OCI-LY3 (cell line): Measurements from ENCODE around the gene CASK.

Source experiments
- H2AFZ ChIP-seq: fragments of 200-600, 300-600 bp; shearing (Covaris generic); 2 replicates; pipeline ENCODE4 v1.6.0; 2014; ENCODE audit warnings: antibody characterized with exemption, low read depth, low read length
- H3K27ac ChIP-seq: fragments of 200-600, 300-600 bp; sonication (generic); 2 replicates; pipeline ENCODE4 v1.5.1; 2014; ENCODE audit warnings: mild to moderate bottlenecking, low read length, moderate library complexity, mixed read lengths
- H3K27me3 ChIP-seq: fragments of 200-600, 300-600 bp; sonication (generic); 2 replicates; pipeline ENCODE4 v1.6.1; 2014; ENCODE audit warnings: low read depth, low read length, mixed read lengths
- H3K36me3 ChIP-seq: fragments of 200-600, 300-600 bp; sonication (generic); replicated peaks from 2 replicates; pipeline ENCODE3; 2014; ENCODE audit warnings: low read depth, low read length, mixed read lengths
- H3K4me1 ChIP-seq: fragments of 300-600, 200-600 bp; sonication (generic); 2 replicates; pipeline ENCODE4 v1.6.1; 2014; ENCODE audit warnings: low read length, mixed read lengths
- H3K4me2 ChIP-seq: fragments of 200-600, 300-600 bp; sonication (generic); 2 replicates; pipeline ENCODE4 v1.6.1; 2014; ENCODE audit warnings: low read length, mixed read lengths
- H3K4me3 ChIP-seq: fragments of 300-600, 200-600 bp; sonication (generic); 2 replicates; pipeline ENCODE4 v1.5.1; 2014; ENCODE audit warnings: antibody characterized with exemption, mild to moderate bottlenecking, low read length, moderate library complexity
- H3K79me2 ChIP-seq: fragments of 300-600, 200-600 bp; shearing (Covaris generic); 2 replicates; pipeline ENCODE4 v1.6.1; 2014; ENCODE audit warnings: mild to moderate bottlenecking, low read length, mixed read lengths
- H3K9ac ChIP-seq: fragments of 300-600, 200-600 bp; shearing (Covaris generic); 2 replicates; pipeline ENCODE4 v1.6.0; 2014; ENCODE audit warnings: mild to moderate bottlenecking, low read length, moderate library complexity
- H3K9me3 ChIP-seq: fragments of 200-600, 300-600 bp; shearing (Covaris generic); 2 replicates; pipeline ENCODE4 v1.6.1; 2014; ENCODE audit warnings: low read length, mixed read lengths; ENCODE audit not compliant: insufficient read depth
- H4K20me1 ChIP-seq: fragments of 200-600, 300-600 bp; sonication (generic); 2 replicates; pipeline ENCODE4 v1.6.1; 2016; ENCODE audit warnings: low read length, mixed read lengths; ENCODE audit not compliant: insufficient read depth
- EZH2phosphoT487 ChIP-seq: fragments of 200-600 bp; shearing (Covaris generic); IDR thresholded peaks from 2 replicates; pipeline ENCODE4 v1.6.1; 2018; ENCODE audit warnings: antibody characterized with exemption, mixed run types, low read depth
- TF ChIP-seq, protein P1 (sequence below): fragments of 200-600, 300-600 bp; sonication (generic); IDR thresholded peaks from 2 replicates; pipeline ENCODE4 v1.5.1; 2014; ENCODE audit warnings: antibody characterized with exemption, low read length, low read depth

Gene CASK

DNA sequence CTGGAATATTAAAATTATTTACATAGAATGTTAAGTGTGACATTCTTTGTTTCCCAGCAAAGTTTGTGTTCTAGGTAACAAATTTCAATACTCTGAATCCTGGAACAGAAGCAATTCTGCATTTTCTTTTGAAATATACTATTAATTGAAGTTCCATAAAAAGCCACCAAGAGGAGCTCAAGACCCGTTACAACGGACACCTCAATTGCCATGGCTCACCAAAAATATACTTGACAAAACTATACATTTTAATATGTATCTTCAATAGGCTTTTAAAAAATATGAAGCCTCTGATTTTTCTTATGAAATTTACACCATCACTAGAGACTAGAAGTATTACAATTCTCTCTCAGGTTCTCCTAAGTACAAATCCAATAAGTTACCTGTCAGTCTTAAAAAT, 364.8 kb downstream of the CASK start:
- H3K27me3 ChIP-seq = no peaks in the 10 kb centered on the region
- TF ChIP-seq, protein P1, sequence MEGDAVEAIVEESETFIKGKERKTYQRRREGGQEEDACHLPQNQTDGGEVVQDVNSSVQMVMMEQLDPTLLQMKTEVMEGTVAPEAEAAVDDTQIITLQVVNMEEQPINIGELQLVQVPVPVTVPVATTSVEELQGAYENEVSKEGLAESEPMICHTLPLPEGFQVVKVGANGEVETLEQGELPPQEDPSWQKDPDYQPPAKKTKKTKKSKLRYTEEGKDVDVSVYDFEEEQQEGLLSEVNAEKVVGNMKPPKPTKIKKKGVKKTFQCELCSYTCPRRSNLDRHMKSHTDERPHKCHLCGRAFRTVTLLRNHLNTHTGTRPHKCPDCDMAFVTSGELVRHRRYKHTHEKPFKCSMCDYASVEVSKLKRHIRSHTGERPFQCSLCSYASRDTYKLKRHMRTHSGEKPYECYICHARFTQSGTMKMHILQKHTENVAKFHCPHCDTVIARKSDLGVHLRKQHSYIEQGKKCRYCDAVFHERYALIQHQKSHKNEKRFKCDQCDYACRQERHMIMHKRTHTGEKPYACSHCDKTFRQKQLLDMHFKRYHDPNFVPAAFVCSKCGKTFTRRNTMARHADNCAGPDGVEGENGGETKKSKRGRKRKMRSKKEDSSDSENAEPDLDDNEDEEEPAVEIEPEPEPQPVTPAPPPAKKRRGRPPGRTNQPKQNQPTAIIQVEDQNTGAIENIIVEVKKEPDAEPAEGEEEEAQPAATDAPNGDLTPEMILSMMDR = peak; percentile 55
- TF ChIP-seq EZH2phosphoT487 = no peak
- H3K36me3 ChIP-seq = no peaks in the 10 kb centered on the region
- no peak overlapping the region for H3K4me2 ChIP-seq
- H3K79me2 ChIP-seq = no peaks in the 10 kb centered on the region
- H3K9ac ChIP-seq = no peak overlapping the region
- H3K27ac ChIP-seq = no peak overlapping the region
- H3K9me3 ChIP-seq = no peaks in the 10 kb centered on the region
- no peak overlapping the region for H3K4me3 ChIP-seq
- peaks cover 16% of the 10 kb centered on the region for H3K4me1 ChIP-seq
- H4K20me1 ChIP-seq = no peaks in the 10 kb centered on the region; the same call in 1 of the 2 replicates
- no peak overlapping the region for H2AFZ ChIP-seq

DNA sequence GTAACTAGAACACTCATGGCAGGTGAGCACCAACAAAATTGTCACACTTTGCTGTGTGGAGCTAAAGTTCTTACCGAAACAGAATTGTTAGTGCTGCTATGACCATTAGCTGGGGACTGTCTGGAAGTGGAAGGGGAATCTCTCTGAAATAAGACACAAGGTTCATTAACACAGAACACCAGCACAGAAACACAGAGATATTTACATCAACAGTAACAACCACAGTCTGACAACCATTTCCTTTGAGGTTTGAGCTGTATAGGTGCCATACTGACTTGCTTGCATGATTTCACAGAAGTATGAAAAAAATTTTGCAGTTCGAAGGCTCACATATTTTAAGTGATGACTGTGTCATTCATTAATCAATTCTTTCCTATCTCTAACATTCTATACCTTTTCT, 366.4 kb downstream of the CASK start:
- Histone ChIP-seq H3K4me1 (peaks cover 16% of the 10 kb centered on the region), H3K79me2 (no peaks in the 10 kb centered on the region), H3K27me3 (no peaks in the 10 kb centered on the region), H3K27ac (no peak overlapping the region), H4K20me1 (no peaks in the 10 kb centered on the region; the same call in 1 of the 2 replicates), H3K4me3 (no peak overlapping the region), H3K4me2 (no peak overlapping the region), H3K9me3 (no peaks in the 10 kb centered on the region), H2AFZ (no peak overlapping the region), H3K9ac (no peak overlapping the region), H3K36me3 (no peaks in the 10 kb centered on the region)
- TF ChIP-seq, protein P1 = no peak
- TF ChIP-seq EZH2phosphoT487 = no peak

DNA sequence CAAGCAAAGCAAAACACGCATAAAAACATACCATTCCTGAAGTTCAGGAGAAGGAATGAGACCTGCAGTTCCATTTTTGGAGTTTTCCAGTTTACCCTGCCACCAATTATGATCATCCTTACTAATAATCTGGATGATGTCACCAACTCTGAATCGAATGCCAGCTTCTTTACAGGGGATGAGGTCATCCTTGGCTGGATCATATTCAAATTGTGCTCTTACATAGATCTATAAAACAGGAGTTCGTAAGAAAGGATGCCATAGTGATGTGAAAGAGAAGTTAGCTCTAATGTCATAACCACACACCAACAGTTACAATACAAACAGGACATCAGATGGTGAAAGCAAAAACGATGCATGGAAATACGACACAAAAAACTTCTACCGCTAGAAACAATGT, 369.7 kb downstream of the CASK start:
- Histone ChIP-seq H4K20me1 (no peaks in the 10 kb centered on the region), H3K27me3 (no peaks in the 10 kb centered on the region), H3K27ac (no peak overlapping the region), H3K4me3 (no peak overlapping the region), H3K9ac (no peak overlapping the region), H3K9me3 (no peaks in the 10 kb centered on the region), H3K4me1 (peaks cover under 1% of the 10 kb centered on the region), H2AFZ (no peak overlapping the region), H3K36me3 (no peaks in the 10 kb centered on the region), H3K4me2 (no peak overlapping the region), H3K79me2 (no peaks in the 10 kb centered on the region)
- TF ChIP-seq, protein P1 = no peak
- TF ChIP-seq EZH2phosphoT487 = no peak

DNA sequence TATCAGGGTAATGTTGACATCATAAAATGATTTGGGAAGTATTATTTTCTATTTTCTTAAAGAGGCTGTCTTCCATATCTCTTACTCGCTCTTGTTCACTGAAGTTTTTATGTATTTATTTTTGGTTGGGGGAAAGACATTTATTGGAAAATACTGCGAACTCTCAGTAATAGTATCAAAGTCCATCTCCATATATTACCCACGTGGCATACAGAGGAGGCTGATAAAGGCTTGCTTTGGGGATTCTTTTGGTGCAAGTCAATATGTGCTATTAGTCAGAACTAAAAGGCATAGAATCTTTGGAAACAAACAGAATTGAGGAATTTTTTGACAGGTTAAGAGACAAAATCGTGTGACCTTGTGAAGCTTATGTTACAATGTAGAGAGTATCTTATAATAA, 374.9 kb downstream of the CASK start:
- Histone ChIP-seq H3K9me3 (no peaks in the 10 kb centered on the region), H3K4me1 (no peaks in the 10 kb centered on the region), H3K4me2 (no peak overlapping the region), H3K9ac (no peak overlapping the region), H3K79me2 (no peaks in the 10 kb centered on the region), H3K36me3 (no peaks in the 10 kb centered on the region), H3K4me3 (no peak overlapping the region), H3K27ac (no peak overlapping the region), H2AFZ (no peak overlapping the region), H4K20me1 (no peaks in the 10 kb centered on the region), H3K27me3 (no peaks in the 10 kb centered on the region)
- TF ChIP-seq, protein P1 = no peak
- TF ChIP-seq EZH2phosphoT487 = no peak
